Activated CD4-positive, alpha-beta memory T cell treated with anti-CD3 and anti-CD28 coated beads, Interleukin-2, amount 10 ng/mL, durations not matched to agents 7 days and 5 days (primary cell): ENCODE results near the gene TXNRD2. TPM values are rescaled to one million over a fixed set of nuclear protein-coding genes. Genes with fewer than 3 reads are reported as not detected.

Source experiments
- CTCF ChIA-PET: fragments of 350-600 bp; sonication (Branson Sonifier 250); formaldehyde crosslinking; loops from one replicate; lab custom pipeline; 2021; ENCODE audit warnings: antibody characterized with exemption, inconsistent platforms; lab: Charles Lee
- POLR2A ChIA-PET: fragments of 350-600 bp; sonication (Branson Sonifier 250); formaldehyde crosslinking; loops from one replicate; lab custom pipeline; 2021; ENCODE audit warnings: antibody characterized with exemption; lab: Charles Lee
- DNase-seq: peaks from one replicate; pipeline ENCODE4 v3.0.0-alpha.2; 2020
- H3K27ac Mint-ChIP-seq: one replicate; pipeline ENCODE4 v1.8.0; 2021; ENCODE audit warnings: mild to moderate bottlenecking, mixed read lengths
- H3K27me3 Mint-ChIP-seq: one replicate; pipeline ENCODE4 v1.8.0; 2021; ENCODE audit warnings: mixed read lengths
- H3K36me3 Mint-ChIP-seq: one replicate; pipeline ENCODE4 v1.8.0; 2021; ENCODE audit warnings: low read depth, mixed read lengths
- H3K4me1 Mint-ChIP-seq: one replicate; pipeline ENCODE4 v1.8.0; 2021; ENCODE audit warnings: mixed read lengths
- H3K4me3 Mint-ChIP-seq: one replicate; pipeline ENCODE4 v1.8.0; 2021; ENCODE audit warnings: mild to moderate bottlenecking, mixed read lengths
- H3K9me3 Mint-ChIP-seq: one replicate; pipeline ENCODE4 v1.8.0; 2021; ENCODE audit warnings: mixed read lengths
- total RNA-seq, 2 experiments: library from RNA; stranded (reverse); gene quantifications; one replicate each; pipeline ENCODE4 v1.2.3, GENCODE V29; 2021

The TXNRD2 gene
- total RNA-seq, 2 experiments from 2014 or later = 18.9 to 19.1 TPM

DNA sequence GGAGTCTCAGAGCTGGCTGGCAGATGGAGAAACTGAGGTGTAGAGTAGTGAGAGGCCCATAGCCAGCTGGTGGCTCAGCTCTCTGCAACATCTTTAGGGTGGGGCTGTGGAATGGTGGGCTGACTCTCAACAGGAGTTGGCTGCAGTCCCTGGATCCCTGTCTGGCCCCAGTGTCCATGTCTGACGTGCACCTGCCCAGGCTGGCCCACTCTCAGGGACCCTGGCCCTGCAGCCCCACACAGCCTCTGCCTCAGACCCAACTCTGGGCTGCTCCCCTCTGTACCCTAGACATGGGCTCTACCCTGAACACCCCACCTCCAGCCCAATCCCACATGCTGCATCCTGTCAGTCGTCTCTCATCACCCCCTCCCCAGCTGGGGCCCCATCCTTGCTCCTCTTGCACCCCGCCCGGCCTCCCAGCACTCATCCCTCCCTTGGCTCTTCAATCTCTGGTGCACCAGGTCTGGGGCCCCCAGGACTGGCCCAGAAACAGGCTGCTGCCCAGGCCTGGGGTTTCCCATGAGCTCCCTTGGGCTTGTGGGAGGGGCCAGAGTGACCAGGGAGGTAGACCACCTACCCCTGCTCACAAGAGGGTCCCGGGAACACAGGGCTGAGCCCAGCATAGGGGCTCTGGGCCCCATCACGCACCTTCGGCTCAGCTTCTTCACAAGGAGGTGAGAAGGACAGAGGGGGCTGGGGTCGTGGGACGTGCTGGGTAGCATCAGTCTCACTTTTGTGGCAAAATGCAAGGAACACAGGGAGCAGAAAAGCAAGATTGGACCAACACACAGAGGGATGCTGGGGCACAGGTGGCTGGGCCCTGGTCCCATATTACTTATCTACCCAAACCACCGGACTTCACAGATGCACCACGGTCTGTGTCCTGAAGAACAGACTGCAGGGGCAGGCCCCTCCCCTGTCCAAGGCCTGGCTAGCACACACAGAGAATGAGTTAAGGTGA, 43.5 kb upstream of the TXNRD2 start:
- Mint-ChIP-seq H3K4me3 (no peak overlapping the region), H3K36me3 (no peaks in the 10 kb centered on the region), H3K4me1 (no peaks in the 10 kb centered on the region), H3K9me3 (no peaks in the 10 kb centered on the region), H3K27ac (no peak overlapping the region), H3K27me3 (no peaks in the 10 kb centered on the region)
- ChIA-PET POLR2A (no interaction called here), CTCF (no interaction called here)
- no peak for DNase-seq

DNA sequence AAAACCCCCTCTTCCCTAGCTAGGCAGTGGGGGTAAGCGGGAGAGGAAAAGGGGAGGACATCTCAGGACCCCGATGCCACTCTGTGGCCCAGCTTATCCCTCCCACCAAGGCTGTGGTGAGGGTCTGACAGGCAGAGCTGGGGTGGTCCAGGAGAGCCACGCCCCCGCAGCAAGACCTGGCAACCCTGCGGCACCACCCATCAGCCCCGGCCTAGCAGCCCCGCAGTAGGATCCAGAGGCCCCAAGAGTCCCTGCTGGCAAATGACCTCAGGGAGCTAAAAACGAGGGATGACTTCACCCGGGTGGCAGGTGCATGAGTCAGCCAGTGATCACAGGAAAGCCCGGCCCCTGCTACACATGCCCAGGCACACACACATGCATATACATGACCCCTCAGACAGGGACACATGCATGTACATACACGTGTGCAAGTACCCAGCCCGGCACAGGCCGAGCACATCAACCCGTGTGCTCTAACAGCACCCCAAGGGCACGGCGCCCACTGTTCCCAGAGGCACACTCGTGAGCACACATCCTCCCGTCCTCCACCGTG, 42.7 kb upstream of the TXNRD2 start:
- POLR2A ChIA-PET = no interaction called here
- H3K4me1 Mint-ChIP-seq = no peaks in the 10 kb centered on the region
- H3K27ac Mint-ChIP-seq = no peak overlapping the region
- H3K36me3 Mint-ChIP-seq = no peaks in the 10 kb centered on the region
- H3K27me3 Mint-ChIP-seq = no peaks in the 10 kb centered on the region
- no peak overlapping the region for H3K4me3 Mint-ChIP-seq
- no peak for DNase-seq
- CTCF ChIA-PET = no interaction called here
- H3K9me3 Mint-ChIP-seq = no peaks in the 10 kb centered on the region

DNA sequence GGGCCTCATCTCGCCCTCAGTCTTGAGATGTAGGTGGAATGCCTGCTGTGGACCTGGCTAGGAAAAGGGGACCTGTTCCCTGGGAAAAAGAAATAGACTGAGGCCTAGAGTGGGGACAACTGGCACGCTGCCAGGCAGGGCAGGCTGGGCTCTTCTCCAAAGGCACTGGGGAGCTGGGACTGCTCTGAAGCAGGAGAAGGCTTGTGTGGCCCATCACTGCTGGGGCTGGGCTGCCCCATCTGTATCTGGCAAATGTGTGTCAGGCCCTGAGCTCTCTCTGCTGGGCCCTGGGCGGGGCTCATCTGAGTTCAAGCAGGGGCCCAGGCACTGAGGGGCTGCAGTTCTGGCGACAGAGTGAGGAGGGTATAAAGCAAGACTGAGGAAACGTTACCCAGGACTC, 42.1 kb upstream of the TXNRD2 start:
- Mint-ChIP-seq H3K36me3 (no peaks in the 10 kb centered on the region), H3K27me3 (no peaks in the 10 kb centered on the region), H3K27ac (no peak overlapping the region), H3K4me3 (no peak overlapping the region), H3K9me3 (no peaks in the 10 kb centered on the region), H3K4me1 (no peaks in the 10 kb centered on the region)
- no peak for DNase-seq
- ChIA-PET CTCF (no interaction called here), POLR2A (no interaction called here)

DNA sequence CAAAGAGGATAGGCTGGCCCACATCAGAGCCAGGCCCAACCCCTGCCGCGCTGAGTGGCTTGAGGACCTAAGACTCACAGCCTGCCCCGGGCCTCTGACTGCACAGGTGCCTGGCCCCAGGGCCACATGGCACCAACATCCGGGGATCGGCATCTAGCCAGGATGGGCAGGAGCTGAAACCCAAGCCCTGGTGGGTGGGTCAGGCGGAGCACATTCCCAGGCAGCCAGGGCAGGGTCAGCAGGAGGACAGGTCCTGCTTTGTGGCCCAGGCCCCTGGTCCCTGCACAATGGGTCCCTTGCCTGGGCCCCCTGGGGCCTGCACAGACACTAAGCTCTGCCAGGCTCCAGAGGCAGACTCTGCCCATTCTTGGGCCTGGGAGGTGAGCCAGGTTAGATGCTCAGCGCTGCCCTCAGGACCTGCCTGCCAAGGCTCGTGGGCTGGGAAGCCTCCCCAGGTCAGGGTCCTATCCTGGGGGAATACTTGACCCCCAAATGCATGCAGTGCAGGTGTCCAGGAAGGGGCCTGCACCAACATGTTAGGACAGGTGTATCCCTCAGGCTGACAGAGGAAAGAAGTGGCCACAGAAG, 41.5 kb upstream of the TXNRD2 start:
- ChIA-PET CTCF (no interaction called here), POLR2A (no interaction called here)
- no peaks in the 10 kb centered on the region for H3K4me1 Mint-ChIP-seq
- no peaks in the 10 kb centered on the region for H3K9me3 Mint-ChIP-seq
- no peak overlapping the region for H3K27ac Mint-ChIP-seq
- no peaks in the 10 kb centered on the region for H3K27me3 Mint-ChIP-seq
- no peaks in the 10 kb centered on the region for H3K36me3 Mint-ChIP-seq
- no peak for DNase-seq
- no peak overlapping the region for H3K4me3 Mint-ChIP-seq

DNA sequence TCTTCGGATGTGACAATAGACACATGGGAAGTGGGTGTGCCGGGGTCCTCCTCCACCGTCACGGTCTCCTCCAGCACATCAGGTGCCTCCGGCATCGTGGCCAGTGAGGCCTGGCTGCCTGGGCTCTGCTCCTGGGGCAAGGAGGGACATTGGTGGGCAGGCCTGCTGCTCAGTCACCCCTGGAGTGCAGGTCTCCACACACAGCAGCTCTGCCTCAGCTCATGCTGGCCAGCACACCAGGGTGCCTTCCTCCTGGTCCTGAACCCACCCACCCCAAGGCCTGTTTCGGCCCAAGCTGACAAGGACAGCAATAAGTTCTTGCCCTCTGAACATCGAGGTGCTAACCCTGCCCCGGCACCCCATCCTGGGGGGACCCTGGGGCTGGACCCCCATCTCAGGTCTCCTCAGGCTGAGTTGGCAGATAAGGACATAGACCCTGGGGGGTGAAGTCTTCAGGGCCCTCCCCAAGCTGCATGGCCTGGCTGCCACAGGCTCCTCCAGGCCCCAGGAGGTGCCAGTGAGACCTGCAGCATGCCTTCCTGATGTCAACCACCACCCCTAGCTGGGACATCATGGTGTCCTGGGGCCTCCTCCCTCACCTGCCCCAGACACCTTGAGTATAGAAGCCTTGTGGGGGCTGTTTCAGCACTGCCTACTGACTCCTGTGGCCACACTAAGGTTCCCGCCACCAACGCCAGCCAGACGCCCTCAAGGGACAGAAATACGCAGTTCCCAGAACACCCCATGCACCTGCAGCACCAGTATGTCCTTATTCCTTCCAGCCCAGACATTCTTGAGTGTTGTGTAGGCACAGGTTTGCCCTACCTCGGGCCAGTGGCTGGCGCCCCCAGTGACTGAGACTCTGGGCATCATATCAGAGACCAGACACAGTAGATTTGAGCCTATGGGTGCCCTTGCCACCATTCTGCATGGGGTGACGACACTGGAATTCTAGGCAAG, 40.6 kb upstream of the TXNRD2 start:
- Mint-ChIP-seq H3K4me1 (no peaks in the 10 kb centered on the region), H3K27me3 (no peaks in the 10 kb centered on the region), H3K27ac (no peak overlapping the region), H3K36me3 (no peaks in the 10 kb centered on the region), H3K4me3 (no peak overlapping the region), H3K9me3 (no peaks in the 10 kb centered on the region)
- POLR2A ChIA-PET = no interaction called here
- no peak for DNase-seq
- CTCF ChIA-PET = no interaction called here

DNA sequence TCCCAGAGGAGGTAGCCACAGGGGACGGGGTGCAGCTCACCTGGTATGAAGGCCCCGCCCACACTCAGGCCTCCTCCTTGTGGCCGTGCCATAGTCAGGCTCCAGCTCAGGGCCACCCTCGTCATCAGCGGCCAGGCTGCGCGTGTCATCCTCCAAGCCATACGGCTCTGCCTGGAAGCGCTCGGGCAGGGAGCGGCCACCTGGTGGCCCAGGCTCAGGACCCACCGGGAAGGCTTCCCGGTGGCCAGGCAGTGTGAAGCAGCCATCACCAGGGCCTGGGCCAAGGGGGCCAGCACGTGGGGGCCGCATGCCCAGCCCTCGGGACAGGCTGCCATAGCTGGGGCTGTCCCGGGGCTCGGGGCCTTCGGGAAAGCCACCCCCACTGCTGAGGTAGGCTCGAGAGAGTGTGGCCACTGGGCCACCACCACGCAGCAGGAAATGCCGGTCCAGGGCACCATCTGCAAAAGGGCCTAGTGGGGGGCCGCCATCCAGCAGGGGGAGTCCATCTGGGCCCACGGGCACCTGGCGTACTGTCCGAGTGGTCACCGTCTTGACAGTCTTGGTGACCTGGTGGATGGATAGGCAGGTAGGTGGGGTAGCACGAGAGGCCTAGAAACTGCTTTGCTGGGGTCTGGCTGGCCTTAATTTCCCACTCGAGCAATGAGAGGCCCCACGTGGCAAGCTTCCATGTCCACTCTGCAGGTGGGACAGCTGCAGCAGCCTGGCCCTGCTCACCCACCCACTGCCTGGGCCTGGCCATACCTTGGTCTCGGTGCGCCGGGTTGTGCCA, 39.7 kb upstream of the TXNRD2 start:
- H3K27me3 Mint-ChIP-seq = no peaks in the 10 kb centered on the region
- H3K4me3 Mint-ChIP-seq = no peak overlapping the region
- no peak overlapping the region for H3K27ac Mint-ChIP-seq
- H3K36me3 Mint-ChIP-seq = no peaks in the 10 kb centered on the region
- DNase-seq = no peak
- H3K4me1 Mint-ChIP-seq = no peaks in the 10 kb centered on the region
- POLR2A ChIA-PET = no interaction called here
- CTCF ChIA-PET = no interaction called here
- no peaks in the 10 kb centered on the region for H3K9me3 Mint-ChIP-seq

DNA sequence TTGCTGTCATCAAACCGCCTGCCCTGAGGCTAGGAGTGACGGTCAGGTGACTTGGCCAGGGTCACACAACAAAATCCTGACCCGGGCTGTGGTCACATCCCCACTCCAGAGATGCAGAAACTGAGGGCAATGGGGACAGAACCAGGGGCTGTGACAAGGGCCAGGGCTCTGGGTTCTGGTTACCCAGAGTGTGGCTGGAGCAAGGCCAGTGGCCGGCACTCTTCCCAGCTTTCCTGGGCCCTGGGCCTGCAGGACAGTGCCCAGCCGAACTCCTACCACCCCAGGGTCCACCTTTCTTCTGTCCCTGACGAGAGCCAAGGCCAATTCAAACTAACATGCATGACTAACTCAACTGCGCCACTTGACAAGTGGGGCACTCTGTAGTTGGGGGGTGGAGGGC, 39.1 kb upstream of the TXNRD2 start:
- no peak overlapping the region for H3K27ac Mint-ChIP-seq
- H3K9me3 Mint-ChIP-seq = no peaks in the 10 kb centered on the region
- H3K4me3 Mint-ChIP-seq = no peak overlapping the region
- no peak for DNase-seq
- ChIA-PET CTCF (no interaction called here), POLR2A (no interaction called here)
- H3K4me1 Mint-ChIP-seq = no peaks in the 10 kb centered on the region
- H3K36me3 Mint-ChIP-seq = no peaks in the 10 kb centered on the region
- H3K27me3 Mint-ChIP-seq = no peaks in the 10 kb centered on the region

DNA sequence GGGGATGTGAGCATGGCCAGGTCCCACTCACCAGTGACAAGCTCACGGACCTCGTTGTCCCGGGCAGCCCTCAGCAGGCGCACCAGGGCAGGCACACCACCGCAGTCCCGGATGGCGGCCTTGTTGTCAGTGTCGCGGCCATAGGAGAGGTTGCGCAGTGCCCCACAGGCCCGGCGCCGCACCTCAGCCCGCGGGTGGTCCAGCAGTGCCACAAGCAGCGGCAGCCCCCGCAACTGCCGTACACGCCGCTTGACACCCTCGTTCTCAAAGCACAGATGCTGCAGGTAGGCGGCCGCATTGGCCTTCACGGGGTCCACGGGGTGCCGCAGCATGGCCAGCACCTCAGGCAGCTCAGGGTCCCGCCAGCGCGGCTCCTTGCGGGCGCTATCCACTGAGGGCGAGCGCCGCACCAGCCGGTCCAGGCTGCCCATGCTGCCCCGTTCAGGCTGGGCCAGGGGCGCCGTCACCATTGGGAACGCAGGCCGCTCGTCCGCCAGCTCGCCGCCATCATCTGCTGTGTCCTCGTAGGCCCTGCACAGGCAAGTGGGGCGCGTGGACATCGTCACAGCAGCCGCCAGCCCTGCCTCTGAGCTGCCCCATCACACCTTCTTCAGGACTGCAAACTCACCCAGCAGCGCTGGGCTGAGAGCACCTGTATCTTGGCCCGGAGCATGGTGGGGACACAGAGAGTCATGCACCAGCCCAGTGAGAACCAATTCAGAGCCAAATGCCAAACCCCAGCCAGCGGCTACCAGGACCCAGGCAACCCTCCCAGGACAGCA, 38.3 kb upstream of the TXNRD2 start:
- POLR2A ChIA-PET = no interaction called here
- no peaks in the 10 kb centered on the region for H3K9me3 Mint-ChIP-seq
- no peak overlapping the region for H3K4me3 Mint-ChIP-seq
- H3K27me3 Mint-ChIP-seq = no peaks in the 10 kb centered on the region
- DNase-seq = no peak
- H3K36me3 Mint-ChIP-seq = no peaks in the 10 kb centered on the region
- CTCF ChIA-PET = interaction anchor here (1.8 kb wide), 1 partner anchor 9 kb away, joined by 7 read pairs; no protein-coding TSS in a partner anchor
- H3K27ac Mint-ChIP-seq = no peak overlapping the region
- H3K4me1 Mint-ChIP-seq = peaks cover 4% of the 10 kb centered on the region

DNA sequence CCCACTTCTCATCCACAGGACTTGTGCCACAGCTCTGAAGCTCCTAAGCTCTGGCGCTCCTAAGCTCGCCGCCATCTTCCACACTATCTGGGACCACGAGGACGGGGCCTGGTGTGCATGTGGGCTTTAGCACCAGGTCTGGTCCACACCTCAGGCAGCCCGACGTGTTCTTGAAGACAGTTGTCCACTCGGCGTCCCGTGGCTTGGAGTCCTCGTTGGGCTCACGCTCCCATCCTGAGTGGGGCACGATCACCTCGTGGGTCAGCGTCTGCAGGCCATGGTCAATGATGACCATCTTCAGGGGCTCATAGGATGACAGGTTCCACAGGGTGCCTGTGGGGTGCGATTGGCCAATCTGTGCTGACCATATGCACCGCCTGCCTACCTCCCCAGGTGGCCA, 37.1 kb upstream of the TXNRD2 start:
- Mint-ChIP-seq H3K36me3 (no peaks in the 10 kb centered on the region), H3K9me3 (no peaks in the 10 kb centered on the region), H3K4me3 (no peak overlapping the region), H3K4me1 (peaks cover 4% of the 10 kb centered on the region), H3K27ac (no peak overlapping the region), H3K27me3 (no peaks in the 10 kb centered on the region)
- ChIA-PET CTCF (interaction anchor here (1.8 kb wide), 1 partner anchor 8 kb away, joined by 7 read pairs; no protein-coding TSS in a partner anchor), POLR2A (no interaction called here)
- no peak for DNase-seq

DNA sequence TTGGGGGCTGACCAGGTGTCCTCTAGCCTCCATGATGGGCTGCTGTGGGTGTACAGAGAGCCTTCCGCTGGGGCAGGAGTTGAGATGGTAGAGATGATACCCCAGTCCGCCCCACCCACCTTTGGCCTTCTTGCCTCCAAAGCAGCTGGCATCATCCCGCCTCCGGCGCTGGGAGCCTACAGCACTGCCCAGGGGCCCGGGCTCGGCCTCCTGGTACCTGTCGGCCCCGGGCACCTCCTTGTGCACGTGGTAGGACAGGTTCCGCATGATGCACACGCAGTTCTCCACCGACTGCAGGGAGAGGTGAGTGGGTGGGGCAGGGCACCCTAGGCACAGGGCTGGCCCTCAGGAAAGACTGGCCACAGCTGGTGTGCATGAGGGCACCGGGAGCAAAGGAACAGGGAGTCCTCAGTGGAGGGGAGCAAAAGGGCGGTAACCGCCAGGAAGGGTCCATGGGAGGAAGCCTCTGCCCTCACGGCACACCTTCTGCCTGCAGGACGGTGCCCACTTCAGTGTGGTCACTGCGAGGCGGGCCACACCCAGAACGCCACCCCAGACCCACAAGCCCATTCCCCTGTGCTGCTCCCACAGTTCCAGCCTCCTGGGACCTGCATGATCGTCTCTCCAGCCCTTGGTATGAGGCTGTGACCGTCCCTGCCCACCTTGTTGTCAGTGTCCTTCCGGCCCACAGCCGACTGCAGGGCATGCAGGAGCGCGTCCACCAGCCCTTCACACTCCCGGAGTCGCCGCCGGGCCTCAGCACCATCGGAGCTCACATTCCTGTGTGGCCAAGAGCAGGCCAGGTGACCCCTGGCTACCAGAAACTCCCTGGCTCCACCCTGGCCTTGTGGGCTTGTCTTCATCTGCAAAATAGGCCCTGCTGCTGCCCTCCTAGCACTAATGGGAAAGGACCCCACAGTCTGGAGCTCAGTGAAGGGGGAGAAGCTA, 36.0 kb upstream of the TXNRD2 start:
- no peak overlapping the region for H3K4me3 Mint-ChIP-seq
- CTCF ChIA-PET = no interaction called here
- POLR2A ChIA-PET = no interaction called here
- no peaks in the 10 kb centered on the region for H3K9me3 Mint-ChIP-seq
- no peaks in the 10 kb centered on the region for H3K36me3 Mint-ChIP-seq
- H3K27ac Mint-ChIP-seq = no peak overlapping the region
- peaks cover 4% of the 10 kb centered on the region for H3K4me1 Mint-ChIP-seq
- DNase-seq = no peak
- H3K27me3 Mint-ChIP-seq = no peaks in the 10 kb centered on the region

DNA sequence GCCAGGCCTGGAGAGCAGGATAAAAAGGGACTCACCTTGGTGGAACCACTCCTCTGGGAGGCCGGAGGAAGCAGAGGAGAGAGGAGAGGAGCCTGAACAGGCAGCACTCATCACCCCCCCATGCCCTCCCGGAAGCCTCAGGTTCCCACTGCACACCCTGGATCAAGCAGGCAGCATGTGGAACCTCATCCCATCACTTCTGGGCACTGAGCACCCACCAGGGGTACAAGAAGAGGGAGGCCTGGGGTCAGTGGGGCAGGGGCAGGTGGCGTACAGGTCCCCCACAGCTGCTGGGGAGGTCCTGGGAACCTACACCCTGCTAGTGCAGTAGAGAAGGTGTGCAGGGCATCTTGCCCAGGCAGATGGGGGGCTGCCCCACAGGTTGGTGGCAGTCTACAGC, 35.1 kb upstream of the TXNRD2 start:
- no peak for DNase-seq
- CTCF ChIA-PET = no interaction called here
- Mint-ChIP-seq H3K36me3 (no peaks in the 10 kb centered on the region), H3K4me3 (no peak overlapping the region), H3K9me3 (no peaks in the 10 kb centered on the region), H3K4me1 (peaks cover 4% of the 10 kb centered on the region), H3K27ac (no peak overlapping the region), H3K27me3 (no peaks in the 10 kb centered on the region)
- POLR2A ChIA-PET = no interaction called here
